ENCODE data around the gene PIK3R3. TPM values are rescaled to one million over a fixed set of nuclear protein-coding genes. Genes with fewer than 3 reads are reported as not detected.

PIK3R3 gene
- total RNA-seq, 5 donors from 2014 or later (not counting 1 experiment from before 2014, with no cell fraction given) = 0.65 to 2.3 (median 1.1) TPM

GRCh38 chr1:46068525-46068924 lies 63.9 kb downstream of the PIK3R3 start:
- Mint-ChIP-seq H3K27me3 (no peaks in the 10 kb centered on the region), H3K36me3 (no peaks in the 10 kb centered on the region), H3K9me3 (no peaks in the 10 kb centered on the region), H3K27ac (no peak overlapping the region), H3K4me3 (no peak overlapping the region), H3K4me1 (peaks cover 15 to 18% (median 16%) of the 10 kb centered on the region in 3 donors)
- no peak overlapping the region for H3K4me3 ChIP-seq (ENCODE audit: control insufficient read depth in 1 of 2, extremely low read depth in 1 of 2, low read length in 1 of 2)
- CTCF ChIA-PET = no interaction called here
- DNase-seq = no peak
- H3K36me3 ChIP-seq (ENCODE audit: control insufficient read depth in 2 of 2, extremely low read depth in 1 of 2, insufficient read depth in 1 of 2, low read length in 1 of 2) = no peaks in the 10 kb centered on the region
- no peaks in the 10 kb centered on the region for H3K27me3 ChIP-seq (replicated peaks in 1 of 2; ENCODE audit: control insufficient read depth in 2 of 2, extremely low read depth in 1 of 2, insufficient read depth in 2 of 2, low read length in 1 of 2)
- 93% methylated on average over 3 of the region's 3 CpGs for WGBS (ENCODE audit: insufficient coverage)
- H3K4me1 ChIP-seq (ENCODE audit: control insufficient read depth in 1 of 2, extremely low read depth in 1 of 2, insufficient read depth in 2 of 2, low read length in 2 of 2) = peaks cover 0 to 2% of the 10 kb centered on the region in 2 experiments
- no peak overlapping the region for H3K27ac ChIP-seq (ENCODE audit: low read length)
- no peaks in the 10 kb centered on the region for H3K9me3 ChIP-seq
- no peak for ATAC-seq (replicated peaks in 1 of 4)
- POLR2A ChIA-PET = interaction anchor here in 1 of 2 donors (0.6 kb wide), 1 partner anchor 32 kb away, joined by 5 read pairs; no protein-coding TSS in a partner anchor

GRCh38 chr1:46067652-46068051 lies 64.8 kb downstream of the PIK3R3 start:
- no peak overlapping the region for H3K27ac Mint-ChIP-seq
- whole genome bisulfite sequencing (ENCODE audit: insufficient coverage) = no CpG with 5 or more reads among the region's 1 CpG
- H3K36me3 Mint-ChIP-seq = no peaks in the 10 kb centered on the region
- peaks cover 21 to 25% (median 23%) of the 10 kb centered on the region in 3 donors for H3K4me1 Mint-ChIP-seq
- Histone ChIP-seq H3K27me3 (replicated peaks in 1 of 2; ENCODE audit: control insufficient read depth in 2 of 2, extremely low read depth in 1 of 2, insufficient read depth in 2 of 2, low read length in 1 of 2) (no peaks in the 10 kb centered on the region), H3K36me3 (ENCODE audit: control insufficient read depth in 2 of 2, extremely low read depth in 1 of 2, insufficient read depth in 1 of 2, low read length in 1 of 2) (no peaks in the 10 kb centered on the region), H3K27ac (ENCODE audit: low read length) (no peak overlapping the region), H3K4me3 (ENCODE audit: control insufficient read depth in 1 of 2, extremely low read depth in 1 of 2, low read length in 1 of 2) (no peak overlapping the region), H3K4me1 (ENCODE audit: control insufficient read depth in 1 of 2, extremely low read depth in 1 of 2, insufficient read depth in 2 of 2, low read length in 2 of 2) (peaks cover 0 to 2% of the 10 kb centered on the region in 2 experiments), H3K9me3 (no peaks in the 10 kb centered on the region)
- ChIA-PET POLR2A (no interaction called here), CTCF (no interaction called here)
- no peak for ATAC-seq (replicated peaks in 1 of 4)
- H3K9me3 Mint-ChIP-seq = no peaks in the 10 kb centered on the region
- H3K4me3 Mint-ChIP-seq = no peak overlapping the region
- no peaks in the 10 kb centered on the region for H3K27me3 Mint-ChIP-seq
- DNase-seq = no peak

- Histone ChIP-seq H3K4me1 (ENCODE audit: control insufficient read depth in 1 of 2, extremely low read depth in 1 of 2, insufficient read depth in 2 of 2, low read length in 2 of 2) (peaks cover 0 to 2% of the 10 kb centered on the region in 2 experiments), H3K27me3 (replicated peaks in 1 of 2; ENCODE audit: control insufficient read depth in 2 of 2, extremely low read depth in 1 of 2, insufficient read depth in 2 of 2, low read length in 1 of 2) (no peaks in the 10 kb centered on the region), H3K36me3 (ENCODE audit: control insufficient read depth in 2 of 2, extremely low read depth in 1 of 2, insufficient read depth in 1 of 2, low read length in 1 of 2) (peaks cover 0 to 4% of the 10 kb centered on the region in 2 donors), H3K27ac (ENCODE audit: low read length) (peak overlapping the region; percentile 35), H3K4me3 (ENCODE audit: control insufficient read depth in 1 of 2, extremely low read depth in 1 of 2, low read length in 1 of 2) (no peak overlapping the region), H3K9me3 (no peaks in the 10 kb centered on the region)
- Mint-ChIP-seq H3K9me3 (no peaks in the 10 kb centered on the region), H3K27ac (peak overlapping the region; percentile 82 to 89), H3K27me3 (no peaks in the 10 kb centered on the region), H3K4me1 (peaks cover 25 to 31% (median 28%) of the 10 kb centered on the region in 3 donors), H3K4me3 (peak overlapping the region; percentile 43 to 51 (median 50)), H3K36me3 (no peaks in the 10 kb centered on the region)
- POLR2A ChIA-PET = no interaction called here
- ATAC-seq (replicated peaks in 1 of 4) (peak; percentile 72 to 93 (median 90)), DNase-seq (peak in 2 of 35 experiments; percentile 6 to 53)
- CTCF ChIA-PET = no interaction called here
Observed at GRCh38 chr1:46065405-46065804, 67.0 kb downstream of the PIK3R3 start.

- no peak for DNase-seq
- Histone ChIP-seq H3K36me3 (ENCODE audit: control insufficient read depth in 2 of 2, extremely low read depth in 1 of 2, insufficient read depth in 1 of 2, low read length in 1 of 2) (peaks cover 0 to 4% of the 10 kb centered on the region in 2 donors), H3K27me3 (replicated peaks in 1 of 2; ENCODE audit: control insufficient read depth in 2 of 2, extremely low read depth in 1 of 2, insufficient read depth in 2 of 2, low read length in 1 of 2) (no peaks in the 10 kb centered on the region), H3K4me1 (ENCODE audit: control insufficient read depth in 1 of 2, extremely low read depth in 1 of 2, insufficient read depth in 2 of 2, low read length in 2 of 2) (peaks cover 0 to 2% of the 10 kb centered on the region in 2 experiments), H3K9me3 (no peaks in the 10 kb centered on the region), H3K27ac (ENCODE audit: low read length) (peak overlapping the region; percentile 35), H3K4me3 (ENCODE audit: control insufficient read depth in 1 of 2, extremely low read depth in 1 of 2, low read length in 1 of 2) (no peak overlapping the region)
- peak overlapping the region in 1 of 2 donors; percentile 77 for H3K27ac Mint-ChIP-seq
- no peaks in the 10 kb centered on the region for H3K36me3 Mint-ChIP-seq
- H3K4me1 Mint-ChIP-seq = peaks cover 25 to 31% (median 28%) of the 10 kb centered on the region in 3 donors
- peak overlapping the region in 2 of 3 donors; percentile 11 to 17 for H3K4me3 Mint-ChIP-seq
- ATAC-seq (replicated peaks in 1 of 4) = no peak
- CTCF ChIA-PET = no interaction called here
- H3K9me3 Mint-ChIP-seq = no peaks in the 10 kb centered on the region
- WGBS (ENCODE audit: insufficient coverage) = no CpG with 5 or more reads among the region's 1 CpG
- POLR2A ChIA-PET = no interaction called here
- no peaks in the 10 kb centered on the region for H3K27me3 Mint-ChIP-seq
Observed at GRCh38 chr1:46064708-46065107, 67.7 kb downstream of the PIK3R3 start.

- H3K27ac Mint-ChIP-seq = no peak overlapping the region
- peak in 1 of 4 experiments; percentile 36 for ATAC-seq (replicated peaks in 1 of 4)
- DNase-seq = peak in 12 of 35 experiments; percentile 3 to 52 (median 8)
- no peak overlapping the region for H3K4me3 ChIP-seq (ENCODE audit: control insufficient read depth in 1 of 2, extremely low read depth in 1 of 2, low read length in 1 of 2)
- WGBS (ENCODE audit: insufficient coverage) = no CpG with 5 or more reads among the region's 4 CpGs
- H3K9me3 ChIP-seq = no peaks in the 10 kb centered on the region
- H3K4me1 ChIP-seq (ENCODE audit: control insufficient read depth in 1 of 2, extremely low read depth in 1 of 2, insufficient read depth in 2 of 2, low read length in 2 of 2) = peaks cover 0 to 2% of the 10 kb centered on the region in 2 experiments
- H3K36me3 ChIP-seq (ENCODE audit: control insufficient read depth in 2 of 2, extremely low read depth in 1 of 2, insufficient read depth in 1 of 2, low read length in 1 of 2) = peaks cover 0 to 4% of the 10 kb centered on the region in 2 donors
- ChIA-PET CTCF (no interaction called here), POLR2A (no interaction called here)
- H3K36me3 Mint-ChIP-seq = no peaks in the 10 kb centered on the region
- H3K27ac ChIP-seq (ENCODE audit: low read length) = no peak overlapping the region
- H3K27me3 ChIP-seq (replicated peaks in 1 of 2; ENCODE audit: control insufficient read depth in 2 of 2, extremely low read depth in 1 of 2, insufficient read depth in 2 of 2, low read length in 1 of 2) = no peaks in the 10 kb centered on the region
- peaks cover 25 to 31% (median 28%) of the 10 kb centered on the region in 3 donors for H3K4me1 Mint-ChIP-seq
- H3K4me3 Mint-ChIP-seq = peak overlapping the region; percentile 27 to 49 (median 39)
- H3K27me3 Mint-ChIP-seq = no peaks in the 10 kb centered on the region
- H3K9me3 Mint-ChIP-seq = no peaks in the 10 kb centered on the region
Observed at GRCh38 chr1:46062651-46063319, 69.6 kb downstream of the PIK3R3 start.

GRCh38 chr1:46061146-46061545 lies 71.3 kb downstream of the PIK3R3 start:
- Histone ChIP-seq H3K4me3 (ENCODE audit: control insufficient read depth in 1 of 2, extremely low read depth in 1 of 2, low read length in 1 of 2) (no peak overlapping the region), H3K27ac (ENCODE audit: low read length) (no peak overlapping the region), H3K27me3 (replicated peaks in 1 of 2; ENCODE audit: control insufficient read depth in 2 of 2, extremely low read depth in 1 of 2, insufficient read depth in 2 of 2, low read length in 1 of 2) (no peaks in the 10 kb centered on the region), H3K9me3 (no peaks in the 10 kb centered on the region), H3K4me1 (ENCODE audit: control insufficient read depth in 1 of 2, extremely low read depth in 1 of 2, insufficient read depth in 2 of 2, low read length in 2 of 2) (peaks cover 0 to 2% of the 10 kb centered on the region in 2 experiments), H3K36me3 (ENCODE audit: control insufficient read depth in 2 of 2, extremely low read depth in 1 of 2, insufficient read depth in 1 of 2, low read length in 1 of 2) (peaks cover 0 to 4% of the 10 kb centered on the region in 2 donors)
- WGBS (ENCODE audit: insufficient coverage) = 100% methylated on average over 2 of the region's 3 CpGs
- no peaks in the 10 kb centered on the region for H3K27me3 Mint-ChIP-seq
- ChIA-PET CTCF (no interaction called here), POLR2A (no interaction called here)
- H3K27ac Mint-ChIP-seq = no peak overlapping the region
- DNase-seq = no peak
- peaks cover 4% of the 10 kb centered on the region for H3K36me3 Mint-ChIP-seq
- H3K4me1 Mint-ChIP-seq = peaks cover 25 to 31% (median 28%) of the 10 kb centered on the region in 3 donors
- peaks cover 0 to 2% (median 0%) of the 10 kb centered on the region in 3 donors for H3K9me3 Mint-ChIP-seq
- ATAC-seq (replicated peaks in 1 of 4) = no peak
- no peak overlapping the region for H3K4me3 Mint-ChIP-seq

Data from T-cell (primary cell).